ENCODE data around the gene HCFC1R1.

The HCFC1R1 gene

GRCh38 chr16:3017344-3017743 is 6.4 kb downstream of the HCFC1R1 start:
- no peak for DNase-seq

DNA sequence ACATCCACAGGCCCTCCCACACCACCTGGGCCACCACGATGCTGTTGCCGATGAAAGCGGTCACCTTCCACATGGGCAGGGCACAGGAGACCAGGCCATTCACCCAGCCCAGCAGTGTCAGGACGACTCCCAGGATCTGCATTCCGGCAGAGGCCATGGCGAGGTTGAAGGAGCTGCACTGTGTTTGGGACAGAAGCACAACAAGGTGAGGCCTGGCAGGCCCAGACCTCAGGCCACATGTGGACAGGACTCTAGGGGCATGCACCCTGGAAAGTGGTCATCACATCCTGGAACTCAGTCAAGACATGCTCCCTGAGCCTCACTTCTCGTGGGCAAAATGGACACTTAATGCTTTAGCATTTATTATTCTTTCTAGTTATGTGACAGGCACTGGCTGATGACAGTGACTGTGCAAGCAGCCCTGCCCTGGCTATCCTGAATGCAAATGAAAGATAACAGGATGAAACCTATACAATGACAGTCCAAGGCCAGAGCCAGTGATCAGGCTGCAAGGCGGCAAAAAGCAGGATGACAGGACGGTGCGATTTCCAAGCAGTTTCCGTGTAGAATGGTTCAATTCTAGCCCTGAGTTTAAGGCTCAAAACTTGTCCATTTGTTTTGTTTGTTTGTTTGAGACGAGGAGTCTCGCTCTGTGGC is 7.7 kb downstream of the HCFC1R1 start:
- no peak for DNase-seq

GRCh38 chr16:3014971-3015370 is 8.8 kb downstream of the HCFC1R1 start:
- DNase-seq, result no peak

GRCh38 chr16:3013998-3014690 is 9.6 kb downstream of the HCFC1R1 start:
- DNase-seq, result no peak

- no peak for DNase-seq
These were observed 10.2 kb downstream of the HCFC1R1 start for GRCh38 chr16:3013491-3013951.

DNA sequence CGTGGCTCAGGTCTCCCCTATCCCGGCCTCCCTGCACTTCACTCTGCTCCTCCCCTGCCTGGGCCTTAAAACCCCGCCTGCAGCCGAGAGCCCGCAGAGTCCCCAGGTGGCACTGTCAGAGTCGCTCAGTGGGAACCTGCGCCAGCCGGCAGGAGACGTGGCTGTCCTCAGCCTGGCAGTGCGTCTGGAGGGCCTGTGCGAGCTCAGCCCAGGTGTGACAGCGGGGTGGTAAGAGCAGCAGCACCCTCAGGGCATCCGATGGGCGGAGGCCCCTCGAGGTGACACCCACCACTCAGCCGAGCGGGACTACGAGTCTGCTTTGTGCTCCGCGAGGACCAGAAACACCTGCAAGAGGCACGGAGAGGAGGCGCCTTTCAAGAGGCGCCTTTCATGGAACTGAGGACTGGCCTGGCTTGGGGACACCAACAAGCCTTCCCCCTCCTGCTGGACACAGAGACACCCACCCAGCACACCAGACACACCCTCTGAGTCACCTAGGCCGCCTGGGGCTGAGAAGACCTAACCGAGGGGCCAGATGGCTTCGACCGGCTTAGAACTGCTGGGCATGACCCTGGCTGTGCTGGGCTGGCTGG is 10.8 kb downstream of the HCFC1R1 start, which contains the start of gene CLDN9:
TSS of gene CLDN9 (plus strand) at position 96 of the 593 bp plus-strand sequence. CDS start at position 536, 440 bp downstream.
- DNase-seq, result no peak

GRCh38 chr16:3012246-3012645 is 11.5 kb downstream of the HCFC1R1 start:
- DNase-seq, result no peak

- DNase-seq, result no peak
These were observed 13.2 kb downstream of the HCFC1R1 start for GRCh38 chr16:3010510-3010909.

- no peak for DNase-seq
These were observed 14.0 kb downstream of the HCFC1R1 start for GRCh38 chr16:3009568-3010390.

DNA sequence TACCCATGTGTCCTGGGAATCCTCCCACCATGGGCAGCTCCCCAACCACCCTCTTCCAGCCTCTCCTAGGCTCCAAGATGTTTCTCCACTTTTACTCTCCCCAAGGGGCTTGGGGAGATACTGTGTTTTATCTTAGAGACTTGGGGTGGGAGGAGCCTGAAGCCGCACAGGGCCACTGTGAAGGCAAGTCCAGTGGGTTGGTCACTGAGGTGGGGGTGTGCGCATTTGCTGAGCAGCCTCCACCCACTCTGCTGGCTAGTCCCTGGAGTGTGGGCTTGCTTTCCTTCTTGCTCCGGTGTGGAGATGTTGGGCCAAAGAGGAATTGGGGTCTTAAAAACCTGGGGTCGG is 15.1 kb downstream of the HCFC1R1 start:
- DNase-seq, result no peak

- no peak for DNase-seq
These were observed 15.6 kb downstream of the HCFC1R1 start for GRCh38 chr16:3007957-3008689.

- DNase-seq, result no peak
These were observed 16.4 kb downstream of the HCFC1R1 start for GRCh38 chr16:3007059-3007956.

- DNase-seq, result no peak
These were observed 18.9 kb downstream of the HCFC1R1 start for GRCh38 chr16:3004781-3005284.

DNA sequence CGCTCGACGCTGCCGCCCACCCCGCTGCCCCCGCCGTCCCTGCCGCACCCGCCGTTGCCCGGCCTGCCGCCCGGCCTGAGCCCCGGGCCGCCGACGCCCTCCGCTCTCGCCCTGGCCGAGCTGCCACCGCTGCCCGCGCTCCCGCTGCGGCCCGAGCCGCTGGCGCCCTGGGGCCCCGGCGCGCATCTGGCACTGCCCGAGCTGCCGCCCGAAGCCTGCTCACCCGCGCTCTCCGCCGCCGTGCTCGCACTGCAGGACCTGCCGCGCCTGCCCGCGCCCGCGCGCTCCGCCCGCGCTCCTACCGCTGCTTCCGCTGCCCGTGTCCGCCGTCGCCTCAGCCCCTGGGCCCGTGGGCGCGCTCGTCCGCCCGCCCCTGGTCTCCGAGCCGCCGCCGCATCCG is 19.4 kb downstream of the HCFC1R1 start:
- DNase-seq, result no peak

DNA sequence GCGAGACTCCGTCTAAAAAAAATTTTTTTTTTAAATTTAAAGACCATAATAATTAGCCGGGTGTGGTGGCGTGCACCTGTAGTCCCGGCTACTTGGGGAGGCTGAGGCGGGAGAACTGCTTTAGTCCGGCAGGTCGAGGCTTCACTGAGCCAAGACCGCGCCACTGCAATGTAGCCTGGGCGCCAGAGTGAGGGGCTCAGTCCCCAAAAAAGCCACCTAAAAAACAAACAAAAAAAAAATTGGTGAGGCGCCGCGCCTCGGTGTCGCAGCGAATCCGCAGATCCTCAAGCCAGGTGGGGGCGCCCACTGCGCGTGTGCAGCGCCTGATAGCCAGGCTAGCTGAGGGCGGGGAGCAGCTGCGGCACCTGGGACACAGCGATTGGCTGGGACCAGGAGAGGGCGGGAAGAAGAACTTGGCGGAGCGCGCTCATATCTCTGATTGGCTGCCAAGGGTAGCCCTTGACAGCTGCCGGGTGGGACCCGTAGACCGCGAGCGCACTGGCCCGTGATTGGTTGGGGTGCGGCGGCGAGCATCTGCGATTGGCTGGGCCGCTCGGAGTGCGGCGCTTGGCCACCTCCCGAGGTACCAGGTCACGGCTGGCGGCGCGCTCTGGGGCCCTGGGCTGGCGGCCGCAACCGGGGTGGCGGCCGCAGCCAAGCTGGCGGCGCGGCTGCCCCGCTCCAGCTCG is 20.0 kb downstream of the HCFC1R1 start:
- DNase-seq, result peak; percentile 98

DNA sequence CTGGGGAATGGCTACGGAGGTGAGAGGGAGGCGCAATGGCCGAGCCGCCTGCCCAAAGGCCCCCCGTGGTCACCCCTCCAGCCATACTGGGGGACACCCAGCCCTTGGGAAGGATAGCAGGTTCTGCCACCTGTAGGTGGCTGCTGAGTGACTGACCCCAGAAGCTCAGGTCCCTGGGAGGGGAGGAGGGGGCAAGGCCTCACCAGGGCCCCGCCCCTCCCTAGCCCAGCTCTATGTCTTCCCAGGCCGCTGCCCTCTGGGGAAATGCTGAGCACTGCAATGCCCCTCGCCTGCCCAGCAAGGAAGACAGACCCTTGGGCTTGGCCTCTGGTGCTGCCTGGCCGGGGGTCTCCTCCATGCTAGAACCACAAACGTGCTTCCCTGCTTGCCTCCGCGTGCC is 22.4 kb downstream of the HCFC1R1 start:
- DNase-seq, result no peak

DNA sequence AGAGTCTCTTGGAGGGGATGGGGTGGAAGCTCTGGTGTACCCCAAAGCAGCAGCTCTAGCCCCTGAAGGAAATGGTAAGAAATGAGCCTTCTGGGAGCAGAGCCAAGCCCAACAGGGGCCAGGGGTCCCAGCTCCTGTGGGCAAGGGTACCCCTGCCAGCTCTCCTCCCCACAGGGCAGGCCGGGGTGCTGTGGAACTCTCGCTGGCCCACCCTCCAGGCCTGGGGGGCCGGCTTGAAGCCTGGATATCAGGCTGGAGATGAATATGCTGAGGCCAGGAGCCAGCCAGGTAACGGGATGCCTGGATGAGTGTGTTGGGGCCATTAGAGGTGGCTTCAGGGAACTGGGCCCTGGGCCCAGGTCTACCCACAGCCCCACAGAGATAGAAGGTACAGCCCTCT is 23.2 kb downstream of the HCFC1R1 start:
- no peak for DNase-seq

DNA sequence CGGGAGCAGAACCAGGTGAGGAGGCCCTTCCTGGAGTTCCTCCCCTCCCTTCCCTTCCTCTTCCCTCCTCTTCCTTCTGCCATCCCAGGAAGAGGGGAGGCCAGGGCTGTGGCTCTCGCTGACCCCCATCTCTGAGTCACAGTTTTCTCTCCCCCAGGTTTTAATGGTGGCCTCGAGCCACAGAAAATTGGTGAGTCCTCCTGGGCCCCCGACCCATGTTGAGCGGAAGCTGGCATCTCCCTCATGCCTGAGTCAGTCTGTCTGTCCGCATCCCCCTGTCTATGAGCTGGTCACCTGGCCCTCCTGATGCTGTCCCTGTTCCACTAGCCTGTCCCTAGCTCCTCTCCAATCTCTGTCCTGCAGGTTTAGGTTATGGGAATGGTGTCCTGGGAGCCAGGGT is 23.8 kb downstream of the HCFC1R1 start:
- DNase-seq, result no peak

GRCh38 chr16:2996298-2996697 is 27.4 kb downstream of the HCFC1R1 start:
- no peak for DNase-seq

GRCh38 chr16:2992383-2993081 is 31.2 kb downstream of the HCFC1R1 start:
- no peak for DNase-seq

All from stimulated activated naive CD4-positive, alpha-beta T cell treated with Interleukin-2 at 50 U/mL for 16 hours (primary cell).